ENCODE results near the gene OTULIN. TPM values are rescaled to one million over a fixed set of nuclear protein-coding genes. Genes with fewer than 3 reads are reported as not detected.

OTULIN gene
- total and polyA plus RNA-seq, 2 of the 13 experiments (the other 11 are each of a cell fraction or from before 2014, with no cell fraction given): 7.0 to 34.8 TPM

GRCh38 chr5:14728459-14728938 lies 64.0 kb downstream of the OTULIN start (continued):
- TF ChIP-seq ZBTB40 (IDR thresholded peaks at IDR 0.05) (no peak), ZBTB40 (CRISPR knock-in tag; IDR thresholded peaks at IDR 0.05) (no peak; the same call in 1 of the 2 replicates), ZNF33B (CRISPR knock-in tag; IDR thresholded peaks at IDR 0.05) (no peak), ZMAT3 (CRISPR knock-in tag; conservative IDR thresholded peaks at IDR 0.05) (0 out of 2 replicates have a peak, but pooled peaks have one; percentile 58), ZNF772 (CRISPR knock-in tag; IDR thresholded peaks at IDR 0.05) (0 out of 2 replicates have a peak, but pooled peaks have one; percentile 60), YY1 (IDR thresholded peaks at IDR 0.05; ENCODE audit: insufficient read depth, insufficient replicate concordance, low read depth, low read length) (peak; percentile 39), ZNF3 (CRISPR knock-in tag; IDR thresholded peaks at IDR 0.05) (no peak), FOXC1 (CRISPR knock-in tag; IDR thresholded peaks at IDR 0.05; ENCODE audit: borderline replicate concordance) (peak; percentile 38; the same call in 1 of the 2 replicates), ZNF564 (CRISPR knock-in tag; IDR thresholded peaks at IDR 0.05) (0 out of 2 replicates have a peak, but pooled peaks have one; percentile 66), TFDP2 (CRISPR knock-in tag; IDR thresholded peaks at IDR 0.05) (no peak), ZFP36 (IDR thresholded peaks at IDR 0.05; ENCODE audit: borderline replicate concordance, low read depth, low read length, partially characterized antibody) (no peak), RARG (CRISPR knock-in tag; IDR thresholded peaks at IDR 0.05; ENCODE audit: low read depth) (no peak), ATAD3A (CRISPR knock-in tag; IDR thresholded peaks at IDR 0.05) (no peak), SOX13 (IDR thresholded peaks at IDR 0.05) (peak; percentile 100), SOX13 (CRISPR knock-in tag; conservative IDR thresholded peaks at IDR 0.05 in 1 of 2, IDR thresholded peaks at IDR 0.05 in 1 of 2) (peak in 1 of 2 experiments; percentile 100; a peak in 2 of 4 replicates), YEATS2 (CRISPR knock-in tag; IDR thresholded peaks at IDR 0.05; ENCODE audit: borderline replicate concordance) (no peak), TEAD2 (CRISPR knock-in tag; IDR thresholded peaks at IDR 0.05) (no peak), ZNF615 (CRISPR knock-in tag; IDR thresholded peaks at IDR 0.05; ENCODE audit: borderline replicate concordance) (no peak)
- TF ChIP-seq, protein P1, sequence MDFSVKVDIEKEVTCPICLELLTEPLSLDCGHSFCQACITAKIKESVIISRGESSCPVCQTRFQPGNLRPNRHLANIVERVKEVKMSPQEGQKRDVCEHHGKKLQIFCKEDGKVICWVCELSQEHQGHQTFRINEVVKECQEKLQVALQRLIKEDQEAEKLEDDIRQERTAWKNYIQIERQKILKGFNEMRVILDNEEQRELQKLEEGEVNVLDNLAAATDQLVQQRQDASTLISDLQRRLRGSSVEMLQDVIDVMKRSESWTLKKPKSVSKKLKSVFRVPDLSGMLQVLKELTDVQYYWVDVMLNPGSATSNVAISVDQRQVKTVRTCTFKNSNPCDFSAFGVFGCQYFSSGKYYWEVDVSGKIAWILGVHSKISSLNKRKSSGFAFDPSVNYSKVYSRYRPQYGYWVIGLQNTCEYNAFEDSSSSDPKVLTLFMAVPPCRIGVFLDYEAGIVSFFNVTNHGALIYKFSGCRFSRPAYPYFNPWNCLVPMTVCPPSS (IDR thresholded peaks at IDR 0.05): no peak

All from HepG2 (cell line).